ENCODE results near the gene WDR7. TPM values are rescaled to one million over a fixed set of nuclear protein-coding genes. Genes with fewer than 3 reads are reported as not detected.

The WDR7 gene
- total RNA-seq, 1 experiment from 2014 or later, result 11.5 TPM

DNA sequence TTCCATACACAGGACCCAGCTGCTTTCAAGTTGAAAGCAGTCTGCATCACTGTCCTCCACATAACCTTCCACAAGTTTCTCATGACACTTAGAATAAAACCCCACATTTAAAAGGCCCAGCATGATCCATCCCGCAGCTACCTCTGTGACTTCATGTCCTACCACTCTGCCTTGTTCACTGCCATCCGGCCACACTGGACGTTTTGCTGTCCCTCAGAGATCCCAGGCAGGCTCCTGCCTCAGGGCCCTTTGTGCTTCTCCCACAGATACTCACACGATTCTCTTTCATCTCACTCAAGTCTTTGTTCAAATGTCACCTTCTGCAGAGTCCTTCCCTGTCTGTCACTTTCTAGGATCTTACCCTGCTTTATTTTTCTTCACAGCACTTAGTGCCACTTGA, 262.8 kb downstream of the WDR7 start:
- TF ChIP-seq SP1 (IDR thresholded peaks at IDR 0.05; ENCODE audit: low read depth) (no peak), ZNF274 (IDR thresholded peaks at IDR 0.05; ENCODE audit: low read depth, low read length) (no peak), EZH2phosphoT487 (IDR thresholded peaks at IDR 0.05; ENCODE audit: borderline replicate concordance) (no peak), JUND (IDR thresholded peaks at IDR 0.05) (no peak), YY1 (IDR thresholded peaks at IDR 0.05; ENCODE audit: extremely low read depth, insufficient replicate concordance, low read depth, low read length) (no peak)
- TF ChIP-seq, protein P1, sequence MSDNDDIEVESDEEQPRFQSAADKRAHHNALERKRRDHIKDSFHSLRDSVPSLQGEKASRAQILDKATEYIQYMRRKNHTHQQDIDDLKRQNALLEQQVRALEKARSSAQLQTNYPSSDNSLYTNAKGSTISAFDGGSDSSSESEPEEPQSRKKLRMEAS (IDR thresholded peaks at IDR 0.05), result no peak
- TF ChIP-seq, protein P2, sequence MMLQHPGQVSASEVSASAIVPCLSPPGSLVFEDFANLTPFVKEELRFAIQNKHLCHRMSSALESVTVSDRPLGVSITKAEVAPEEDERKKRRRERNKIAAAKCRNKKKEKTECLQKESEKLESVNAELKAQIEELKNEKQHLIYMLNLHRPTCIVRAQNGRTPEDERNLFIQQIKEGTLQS (IDR thresholded peaks at IDR 0.05), result no peak
- BruUV-seq (replicated peaks), result no TSS peak
- no peak for DNase-seq (ENCODE audit: low read depth, low spot score)
- no peak overlapping the region for H3K9ac ChIP-seq (ENCODE audit: low read length)
- no peaks in the 10 kb centered on the region for H3K4me1 ChIP-seq (ENCODE audit: control insufficient read depth in 1 of 2, insufficient read depth in 2 of 2, low read length in 2 of 2)
- CTCF ChIA-PET, result no interaction called here
- H3K9me3 ChIP-seq (ENCODE audit: control insufficient read depth in 1 of 2, insufficient read depth in 1 of 2, low read depth in 1 of 2, low read length in 2 of 2), result no peaks in the 10 kb centered on the region
- no peak overlapping the region for H3K4me2 ChIP-seq (ENCODE audit: low read length)
- POLR2A ChIA-PET, result no interaction called here
- RAD21 ChIA-PET (ENCODE audit: low non-redundant PET in 1 of 2, low total read pairs in 2 of 2, uncharacterized antibody in 2 of 2, unreplicated experiment in 2 of 2), result no interaction called here
- no peaks in the 10 kb centered on the region for H3K36me3 ChIP-seq (ENCODE audit: control insufficient read depth in 1 of 2, insufficient read depth in 2 of 2, low read length in 2 of 2)
- H3K4me3 ChIP-seq (replicated peaks in 1 of 2; ENCODE audit: low read depth in 1 of 2, low read length in 2 of 2), result no peak overlapping the region
- intact Hi-C loops (cut with micrococcal nuclease), result no loop called here
- no peaks in the 10 kb centered on the region for H3K9me2 ChIP-seq (ENCODE audit: insufficient read depth)
- no peak overlapping the region for H2AFZ ChIP-seq (ENCODE audit: low read depth, low read length, poor library complexity, severe bottlenecking)
- H4K20me1 ChIP-seq (ENCODE audit: insufficient read depth), result no peaks in the 10 kb centered on the region
- no peak overlapping the region for H3K27ac ChIP-seq (ENCODE audit: low read depth, low read length)
- H3K27me3 ChIP-seq (ENCODE audit: insufficient read depth, low read length), result no peaks in the 10 kb centered on the region
- no peaks in the 10 kb centered on the region for H3K79me2 ChIP-seq (ENCODE audit: insufficient read depth, low read length)
- no peak for ATAC-seq

- no TSS peak for BruUV-seq (replicated peaks)
- H3K27me3 ChIP-seq (ENCODE audit: insufficient read depth, low read length), result no peaks in the 10 kb centered on the region
- H3K4me3 ChIP-seq (replicated peaks in 1 of 2; ENCODE audit: low read depth in 1 of 2, low read length in 2 of 2), result no peak overlapping the region
- DNase-seq (ENCODE audit: low read depth, low spot score), result no peak
- RAD21 ChIA-PET (ENCODE audit: low non-redundant PET in 1 of 2, low total read pairs in 2 of 2, uncharacterized antibody in 2 of 2, unreplicated experiment in 2 of 2), result no interaction called here
- H3K9me3 ChIP-seq (ENCODE audit: control insufficient read depth in 1 of 2, insufficient read depth in 1 of 2, low read depth in 1 of 2, low read length in 2 of 2), result no peaks in the 10 kb centered on the region
- ATAC-seq, result no peak
- CTCF ChIA-PET, result no interaction called here
- TF ChIP-seq TCF7L2 (IDR thresholded peaks at IDR 0.05; ENCODE audit: borderline replicate concordance, extremely low read depth, insufficient read depth, insufficient read length), result no peak
- no peak for TF ChIP-seq ZBTB33 (IDR thresholded peaks at IDR 0.05; ENCODE audit: extremely low read depth, insufficient replicate concordance, low read length)
- TF ChIP-seq, protein P1 (IDR thresholded peaks at IDR 0.05), result no peak
- TF ChIP-seq POLR2A (IDR thresholded peaks at IDR 0.05; ENCODE audit: borderline replicate concordance, extremely low read depth, insufficient read depth, insufficient read length), result no peak
- TF ChIP-seq ZNF274 (IDR thresholded peaks at IDR 0.05; ENCODE audit: low read depth, low read length), result no peak
- TF ChIP-seq CEBPB (IDR thresholded peaks at IDR 0.05; ENCODE audit: low read depth), result no peak
- TF ChIP-seq, protein P2 (IDR thresholded peaks at IDR 0.05), result no peak
- TF ChIP-seq EZH2phosphoT487 (IDR thresholded peaks at IDR 0.05; ENCODE audit: borderline replicate concordance), result no peak
- TF ChIP-seq SRF (IDR thresholded peaks at IDR 0.05; ENCODE audit: low read depth), result no peak
- TF ChIP-seq, protein P3, sequence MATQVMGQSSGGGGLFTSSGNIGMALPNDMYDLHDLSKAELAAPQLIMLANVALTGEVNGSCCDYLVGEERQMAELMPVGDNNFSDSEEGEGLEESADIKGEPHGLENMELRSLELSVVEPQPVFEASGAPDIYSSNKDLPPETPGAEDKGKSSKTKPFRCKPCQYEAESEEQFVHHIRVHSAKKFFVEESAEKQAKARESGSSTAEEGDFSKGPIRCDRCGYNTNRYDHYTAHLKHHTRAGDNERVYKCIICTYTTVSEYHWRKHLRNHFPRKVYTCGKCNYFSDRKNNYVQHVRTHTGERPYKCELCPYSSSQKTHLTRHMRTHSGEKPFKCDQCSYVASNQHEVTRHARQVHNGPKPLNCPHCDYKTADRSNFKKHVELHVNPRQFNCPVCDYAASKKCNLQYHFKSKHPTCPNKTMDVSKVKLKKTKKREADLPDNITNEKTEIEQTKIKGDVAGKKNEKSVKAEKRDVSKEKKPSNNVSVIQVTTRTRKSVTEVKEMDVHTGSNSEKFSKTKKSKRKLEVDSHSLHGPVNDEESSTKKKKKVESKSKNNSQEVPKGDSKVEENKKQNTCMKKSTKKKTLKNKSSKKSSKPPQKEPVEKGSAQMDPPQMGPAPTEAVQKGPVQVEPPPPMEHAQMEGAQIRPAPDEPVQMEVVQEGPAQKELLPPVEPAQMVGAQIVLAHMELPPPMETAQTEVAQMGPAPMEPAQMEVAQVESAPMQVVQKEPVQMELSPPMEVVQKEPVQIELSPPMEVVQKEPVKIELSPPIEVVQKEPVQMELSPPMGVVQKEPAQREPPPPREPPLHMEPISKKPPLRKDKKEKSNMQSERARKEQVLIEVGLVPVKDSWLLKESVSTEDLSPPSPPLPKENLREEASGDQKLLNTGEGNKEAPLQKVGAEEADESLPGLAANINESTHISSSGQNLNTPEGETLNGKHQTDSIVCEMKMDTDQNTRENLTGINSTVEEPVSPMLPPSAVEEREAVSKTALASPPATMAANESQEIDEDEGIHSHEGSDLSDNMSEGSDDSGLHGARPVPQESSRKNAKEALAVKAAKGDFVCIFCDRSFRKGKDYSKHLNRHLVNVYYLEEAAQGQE (IDR thresholded peaks at IDR 0.05; ENCODE audit: low read depth), result no peak
- TF ChIP-seq JUND (IDR thresholded peaks at IDR 0.05), result no peak
- TF ChIP-seq CBX3 (IDR thresholded peaks at IDR 0.05; ENCODE audit: low read depth), result no peak
- H3K27ac ChIP-seq (ENCODE audit: low read depth, low read length), result no peak overlapping the region
- H3K36me3 ChIP-seq (ENCODE audit: control insufficient read depth in 1 of 2, insufficient read depth in 2 of 2, low read length in 2 of 2), result no peaks in the 10 kb centered on the region
- H3K4me1 ChIP-seq (ENCODE audit: control insufficient read depth in 1 of 2, insufficient read depth in 2 of 2, low read length in 2 of 2), result no peaks in the 10 kb centered on the region
- intact Hi-C loops (cut with micrococcal nuclease), result no loop called here
- POLR2A ChIA-PET, result no interaction called here
- no peaks in the 10 kb centered on the region for H4K20me1 ChIP-seq (ENCODE audit: insufficient read depth)
- H2AFZ ChIP-seq (ENCODE audit: low read depth, low read length, poor library complexity, severe bottlenecking), result no peak overlapping the region
- H3K9ac ChIP-seq (ENCODE audit: low read length), result no peak overlapping the region
- no peaks in the 10 kb centered on the region for H3K9me2 ChIP-seq (ENCODE audit: insufficient read depth)
- no peaks in the 10 kb centered on the region for H3K79me2 ChIP-seq (ENCODE audit: insufficient read depth, low read length)
- no peak overlapping the region for H3K4me2 ChIP-seq (ENCODE audit: low read length)
Observed at GRCh38 chr18:56919190-56919589, 268.0 kb downstream of the WDR7 start.
